SH-SY5Y (cell line): Measurements from ENCODE around the gene NTM.

Experiments used
- GATA2 ChIP-seq: IDR thresholded peaks from 2 replicates; pipeline ENCODE4 v1.6.1; 2011; ENCODE audit warnings: mild to moderate bottlenecking, low read depth, low read length
- GATA3 ChIP-seq: IDR thresholded peaks from 2 replicates; pipeline ENCODE4 v1.6.1; 2011; ENCODE audit warnings: low read depth, mild to moderate bottlenecking, low read length, moderate library complexity

Gene NTM

DNA sequence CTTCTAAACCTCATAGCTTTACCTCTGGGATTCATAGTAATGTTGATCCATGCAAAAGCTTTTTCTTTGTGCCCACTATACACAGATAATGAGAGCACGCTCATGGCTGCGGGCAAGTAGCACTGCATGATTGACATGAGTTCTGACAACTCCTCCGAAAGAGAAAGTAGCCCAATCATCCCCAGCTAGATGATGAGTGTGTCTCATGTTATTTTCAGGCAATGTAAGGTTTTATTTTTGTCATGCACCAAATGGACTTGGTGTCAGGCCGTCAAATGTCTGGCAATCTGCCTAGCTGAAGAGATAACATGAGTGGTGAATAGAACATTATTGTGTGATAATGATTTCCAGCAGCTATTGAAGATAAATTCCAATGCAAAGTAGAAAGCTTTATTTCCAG is 662.6 kb downstream of the NTM start:
- no peak for TF ChIP-seq GATA3
- TF ChIP-seq GATA2 = no peak; the same call in 1 of the 2 replicates

DNA sequence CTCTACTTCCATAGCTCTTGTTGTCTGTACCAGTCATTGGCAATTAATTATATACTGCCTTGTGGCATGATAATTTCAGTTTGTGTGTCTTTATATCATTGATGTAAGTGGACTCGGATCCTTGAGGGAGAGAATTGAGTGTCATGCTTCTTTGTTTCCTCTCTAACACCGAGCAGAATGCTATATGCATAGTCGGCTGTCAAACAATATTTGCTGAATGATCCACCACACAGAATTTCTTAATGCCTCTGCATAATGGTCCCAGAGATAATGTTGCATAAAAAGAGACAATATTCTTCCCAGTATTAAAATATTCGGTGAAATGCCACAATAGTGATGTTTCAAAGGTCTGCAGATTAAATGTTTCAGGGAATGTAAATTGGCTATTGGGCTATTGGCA is 664.8 kb downstream of the NTM start:
- TF ChIP-seq GATA3 (no peak), GATA2 (no peak)

DNA sequence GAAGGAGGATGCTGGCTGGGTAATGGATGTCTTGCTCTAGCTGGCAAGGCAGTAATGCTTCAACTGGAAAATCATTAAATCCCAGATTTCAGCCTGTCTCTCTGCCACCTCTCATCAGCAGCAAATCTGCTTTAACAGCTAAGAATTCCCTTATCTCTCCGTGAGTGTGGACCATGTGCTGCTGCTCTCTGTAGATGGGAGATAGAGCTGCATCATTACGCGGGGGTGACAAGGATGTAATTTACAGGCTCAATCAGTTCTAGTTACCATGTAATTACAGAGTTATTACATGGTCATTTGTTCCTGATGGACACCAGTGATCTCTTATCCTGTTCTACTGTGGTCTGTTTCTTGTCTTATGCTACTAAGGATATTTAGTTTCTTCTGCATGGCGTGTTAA is 665.4 kb downstream of the NTM start:
- TF ChIP-seq GATA3 (peak; percentile 72), GATA2 (peak; percentile 93)

DNA sequence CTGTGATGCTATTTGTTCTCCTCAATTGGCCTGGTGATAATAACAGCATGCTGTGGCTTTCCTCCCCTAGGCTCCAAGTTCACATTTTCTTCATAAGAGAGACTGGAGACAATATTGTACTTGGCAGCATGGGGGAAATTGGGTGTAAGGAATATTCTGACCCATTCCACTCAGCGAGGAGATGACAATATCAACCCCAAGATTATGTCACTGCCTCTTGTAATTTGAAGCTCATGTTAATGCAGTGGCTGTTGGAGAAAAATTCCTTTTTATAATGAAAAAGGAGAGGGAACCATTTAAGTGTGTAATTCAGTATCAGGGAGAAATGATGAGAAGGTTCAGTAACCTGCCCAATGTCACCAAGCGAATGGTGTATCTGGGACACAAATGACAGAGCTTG is 665.8 kb downstream of the NTM start:
- TF ChIP-seq GATA2 (no peak), GATA3 (no peak)

DNA sequence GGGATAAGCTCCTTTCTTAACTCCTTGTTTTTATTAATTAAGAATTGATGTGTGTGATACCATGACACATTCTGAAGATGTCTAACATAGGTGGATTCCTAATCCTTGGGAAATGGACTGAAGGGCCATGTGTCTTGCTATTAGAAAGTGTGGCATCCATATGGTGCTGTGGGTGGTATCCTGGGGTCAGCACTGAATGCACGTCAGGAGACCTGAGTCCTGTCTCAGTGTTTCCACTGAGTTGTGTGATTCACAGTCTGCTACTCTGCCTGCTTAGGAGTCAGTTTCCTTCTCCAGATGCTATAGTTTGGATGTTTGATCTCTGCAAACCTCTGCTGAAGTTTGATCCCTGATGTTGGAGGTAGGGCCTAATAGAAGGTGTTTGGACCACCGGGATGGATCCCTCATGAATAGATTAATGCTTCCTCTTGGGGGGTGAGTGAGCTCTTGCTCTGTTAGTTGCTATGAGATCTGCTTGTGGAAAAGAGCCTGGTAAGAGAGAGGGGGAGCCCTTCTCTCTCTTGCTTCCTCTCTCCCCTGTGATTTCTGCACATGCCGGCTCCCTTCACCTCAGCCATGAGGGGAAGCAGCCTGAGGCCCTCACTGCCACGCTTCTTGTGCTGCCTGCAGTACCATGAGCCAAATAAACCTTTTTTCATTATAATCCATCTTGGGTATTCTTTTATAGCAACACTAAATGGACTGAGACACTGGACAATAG is 666.5 kb downstream of the NTM start:
- no peak for TF ChIP-seq GATA2
- TF ChIP-seq GATA3 = no peak

DNA sequence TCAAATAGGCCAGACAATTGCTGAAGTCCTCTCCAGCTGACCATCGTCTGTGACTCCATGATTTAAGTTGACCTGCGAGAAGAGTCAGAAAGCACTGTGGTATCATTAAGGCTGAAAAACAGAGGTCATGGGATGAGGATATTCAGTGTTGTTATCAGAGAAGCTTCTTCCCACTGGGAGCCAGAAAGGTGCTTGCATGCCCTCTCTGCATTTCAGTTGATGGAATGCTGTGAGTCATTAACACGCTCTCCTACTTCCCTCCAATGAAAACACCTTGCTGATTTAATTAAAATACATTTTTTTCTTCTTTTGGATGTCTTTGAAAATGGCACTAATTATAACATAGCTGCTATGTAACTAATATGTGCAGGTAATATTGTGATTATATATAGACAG is 667.0 kb downstream of the NTM start:
- TF ChIP-seq GATA3 (no peak), GATA2 (no peak)

DNA sequence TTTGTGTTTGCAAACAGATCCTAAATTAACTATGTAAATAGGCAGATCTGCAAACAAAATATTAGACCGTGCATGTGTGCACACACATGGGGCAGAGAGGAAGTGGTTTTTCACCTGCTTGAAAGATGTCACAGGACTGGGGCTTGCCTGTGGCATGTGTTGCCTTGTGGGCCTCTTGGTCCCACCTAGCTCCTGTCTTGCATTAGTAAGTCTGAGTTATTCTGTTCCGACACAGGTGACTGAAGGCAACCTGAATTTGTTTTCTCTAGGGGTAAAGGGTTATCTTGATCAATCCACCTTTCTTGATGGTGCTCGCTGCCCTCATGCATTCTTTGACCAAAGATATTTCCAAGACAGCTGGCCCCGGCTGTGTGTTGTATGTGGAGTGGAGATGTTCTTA is 667.5 kb downstream of the NTM start:
- no peak for TF ChIP-seq GATA2

GRCh38 chr11:132039521-132039920 is 669.1 kb downstream of the NTM start:
- TF ChIP-seq GATA2 = no peak
- TF ChIP-seq GATA3 = no peak

DNA sequence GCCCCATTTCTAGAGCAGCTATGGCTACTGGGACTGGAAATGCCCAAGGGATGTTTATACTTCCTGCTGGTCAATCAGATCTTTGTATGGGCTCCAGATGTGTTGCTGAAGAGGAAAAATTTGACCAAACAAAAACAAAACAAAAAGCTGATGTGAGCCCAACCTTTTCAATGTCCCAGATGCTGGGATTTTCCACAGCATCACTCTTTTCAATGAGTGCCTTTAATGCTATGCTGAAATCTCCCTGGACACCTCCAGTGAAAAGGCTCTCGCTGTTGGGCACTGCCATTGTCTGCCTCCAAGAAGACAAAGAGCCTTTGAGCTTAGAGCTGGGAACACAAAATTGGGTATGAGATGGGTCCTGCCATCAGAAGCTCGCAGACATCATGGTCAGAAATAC is 671.9 kb downstream of the NTM start:
- TF ChIP-seq GATA2 (no peak), GATA3 (no peak)

DNA sequence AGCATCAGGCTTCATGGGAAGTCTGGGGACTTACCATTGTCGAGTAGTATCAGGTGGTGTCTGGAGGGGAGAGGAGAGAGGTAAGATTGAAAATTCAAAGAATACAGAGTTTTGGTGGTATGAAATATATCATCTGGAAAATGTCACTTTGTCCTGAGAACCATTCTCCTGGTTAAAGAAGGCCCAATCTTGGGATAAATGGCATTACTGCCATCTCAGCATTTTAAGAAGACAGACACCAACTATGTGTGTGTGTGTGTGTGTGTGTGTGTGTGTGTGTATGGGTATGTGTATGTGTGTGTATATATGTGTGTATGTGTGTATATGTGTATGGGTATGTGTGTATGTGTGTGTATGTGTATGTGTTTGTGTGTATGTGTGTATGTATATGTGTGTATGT is 673.3 kb downstream of the NTM start:
- no peak for TF ChIP-seq GATA2

GRCh38 chr11:132045107-132045506 is 674.7 kb downstream of the NTM start:
- TF ChIP-seq GATA2 (no peak), GATA3 (no peak)

GRCh38 chr11:132046288-132046865 is 676.0 kb downstream of the NTM start:
- TF ChIP-seq GATA3 (no peak), GATA2 (no peak)

DNA sequence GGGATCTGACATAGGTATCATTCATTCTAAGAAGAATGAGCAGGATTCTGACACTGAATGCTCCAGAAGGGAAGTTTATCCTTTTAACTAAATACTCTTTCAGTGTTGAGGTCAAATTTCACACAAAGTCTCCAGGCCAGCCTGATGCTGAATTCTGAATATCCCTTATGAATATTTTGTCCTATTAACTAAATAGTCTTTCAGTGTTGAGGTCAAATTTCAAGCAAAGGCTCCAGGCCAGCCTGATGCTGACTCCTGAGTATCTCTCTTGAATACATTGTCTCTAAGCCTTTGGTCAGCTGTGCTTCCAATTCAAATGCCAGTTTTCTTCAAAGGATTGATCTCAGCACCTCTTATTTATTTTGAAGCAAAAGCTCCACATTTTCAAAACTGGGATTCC is 676.8 kb downstream of the NTM start:
- TF ChIP-seq GATA3 = no peak
- TF ChIP-seq GATA2 = no peak

DNA sequence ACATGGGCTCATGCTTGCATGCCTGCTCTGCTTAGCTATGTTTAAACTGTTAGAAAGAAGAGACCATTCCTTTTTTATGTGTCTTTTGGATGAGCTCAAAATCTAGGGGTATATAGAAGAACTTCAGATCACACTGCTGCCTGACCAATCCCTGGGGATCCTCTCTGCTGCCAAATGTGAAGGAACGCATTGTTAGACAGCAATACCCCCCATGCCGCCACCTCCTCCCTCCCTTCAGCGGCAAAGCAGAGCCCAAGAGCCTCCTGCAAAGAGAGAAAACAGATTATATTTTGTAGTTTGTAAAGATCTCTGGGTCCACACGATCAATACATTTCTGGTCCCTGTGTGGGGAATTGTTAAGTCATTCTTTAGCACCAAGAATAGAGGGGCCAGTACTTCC is 677.6 kb downstream of the NTM start:
- no peak for TF ChIP-seq GATA3
- no peak for TF ChIP-seq GATA2

DNA sequence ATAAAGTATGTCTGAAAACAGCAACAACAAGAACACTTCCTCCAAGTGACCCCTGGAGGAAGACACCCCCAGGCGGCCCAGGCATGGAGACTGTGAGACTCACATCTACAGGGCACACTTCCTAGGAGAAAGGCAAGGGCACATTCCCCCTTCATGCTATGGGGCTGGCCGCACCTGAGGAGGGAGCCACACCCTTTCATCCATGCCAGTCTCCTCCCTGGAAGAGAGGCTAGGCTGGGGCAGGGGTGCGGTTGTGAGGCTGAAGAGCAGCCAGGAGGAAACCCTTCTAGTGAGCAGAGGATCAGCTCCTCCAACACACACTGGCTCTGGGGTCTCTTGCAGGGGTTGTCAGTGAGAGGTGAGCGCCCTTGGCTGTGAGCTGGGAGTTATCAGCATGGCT is 678.8 kb downstream of the NTM start:
- TF ChIP-seq GATA3 (no peak), GATA2 (no peak)

DNA sequence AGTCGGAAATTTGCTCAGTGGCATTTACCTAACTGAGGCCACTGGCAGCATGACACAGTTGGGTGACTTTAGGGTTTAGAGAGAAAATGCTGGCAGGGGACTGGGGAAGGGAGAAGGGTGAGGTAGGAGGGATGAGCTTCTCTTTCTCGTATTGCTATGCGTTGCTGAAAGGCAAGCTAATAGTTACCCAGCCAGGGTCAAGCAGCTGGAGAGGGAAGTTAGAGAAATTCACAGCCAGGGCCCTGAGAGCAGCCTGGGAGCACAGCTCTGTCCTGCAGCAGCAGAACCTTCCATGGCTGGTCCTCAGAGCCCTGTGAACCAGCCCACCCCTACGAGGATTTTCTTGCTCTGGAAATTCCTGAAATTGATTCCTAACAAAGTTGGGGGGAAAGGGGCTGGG is 679.6 kb downstream of the NTM start:
- no peak for TF ChIP-seq GATA2
- no peak for TF ChIP-seq GATA3
